ENCODE data around the gene SMPD2.

Gene SMPD2

DNA sequence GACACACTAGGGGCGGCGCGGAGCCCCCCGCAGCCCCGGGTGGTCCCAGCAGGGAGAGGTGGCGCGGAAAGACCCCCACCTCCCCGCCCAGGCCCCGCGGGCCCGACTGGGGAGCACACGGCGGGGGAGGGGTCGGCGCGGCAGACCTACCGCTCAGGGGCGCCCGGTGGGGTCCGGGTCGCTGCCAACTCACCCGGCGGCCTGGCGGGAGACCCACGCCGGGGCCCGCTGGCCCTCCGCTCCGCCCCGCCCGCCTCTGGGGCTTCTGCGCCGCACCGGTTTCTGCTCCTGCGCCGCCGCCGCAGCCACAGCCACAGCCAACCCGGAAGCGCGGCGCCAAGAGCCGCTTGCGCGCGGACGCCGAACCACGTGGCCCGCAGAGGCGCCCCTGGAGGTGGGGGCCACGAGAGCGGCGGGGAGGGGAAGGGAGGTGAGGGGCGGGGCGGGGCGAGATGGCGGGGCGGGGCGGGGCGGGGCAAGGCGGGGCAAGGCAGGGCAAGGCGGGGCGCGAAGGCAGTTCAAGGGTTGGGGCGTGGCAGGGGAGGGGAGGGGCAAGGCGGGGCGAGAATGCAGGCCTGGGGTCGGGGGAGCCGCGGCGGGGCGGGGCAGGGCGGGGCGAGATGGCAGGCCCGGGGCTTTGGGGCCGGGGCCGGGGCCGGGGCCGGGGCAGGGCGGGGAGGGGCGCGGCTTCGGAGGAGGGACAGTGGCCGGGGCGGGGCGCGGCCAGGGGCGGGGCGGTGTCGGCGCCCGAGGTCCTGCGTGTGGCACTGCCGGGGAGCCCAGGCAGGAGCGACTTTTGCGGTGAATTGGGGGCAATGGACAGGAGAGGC is 42.6 kb downstream of the SMPD2 start, which contains the start of gene ZBTB24:
ZBTB24 (minus strand) TSS at position 315 of the 830 bp plus-strand sequence. CDS start 1,193 bp downstream, outside the sequence.
- Histone ChIP-seq H3K4me3 (ENCODE audit: low read length) (peak within 1 kb of the TSS; percentile 48), H3K9ac (ENCODE audit: low read length) (peak within 1 kb of the TSS; percentile 54), H3K36me3 (ENCODE audit: control insufficient read depth, insufficient read depth, low read length) (no peaks in the 10 kb centered on the region), H3K9me3 (ENCODE audit: control insufficient read depth, low read length) (no peaks in the 10 kb centered on the region), H3K27me3 (ENCODE audit: control insufficient read depth, insufficient read depth, low read length) (no peaks in the 10 kb centered on the region), H3K4me1 (ENCODE audit: control insufficient read depth, insufficient read depth, low read length) (peaks cover 32% of the 10 kb centered on the region)

DNA sequence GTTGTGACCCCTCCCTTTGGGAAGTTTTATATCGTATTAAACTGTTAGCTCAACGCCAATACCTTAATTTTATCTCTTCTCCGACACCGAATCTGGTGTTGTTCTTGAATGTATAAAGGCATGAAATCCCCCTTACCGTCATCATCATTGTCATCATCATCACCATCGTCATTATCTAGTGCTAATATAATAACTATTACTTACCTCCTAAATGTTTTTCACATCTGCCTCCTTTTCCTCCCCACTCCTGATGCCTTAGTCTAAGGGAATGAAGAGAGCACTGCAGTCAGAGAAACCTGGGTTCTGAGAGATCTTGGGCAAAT is 43.2 kb downstream of the SMPD2 start:
- no peaks in the 10 kb centered on the region for H3K36me3 ChIP-seq (ENCODE audit: control insufficient read depth, insufficient read depth, low read length)
- H3K27me3 ChIP-seq (ENCODE audit: control insufficient read depth, insufficient read depth, low read length), result no peaks in the 10 kb centered on the region
- no peaks in the 10 kb centered on the region for H3K9me3 ChIP-seq (ENCODE audit: control insufficient read depth, low read length)
- H3K4me3 ChIP-seq (ENCODE audit: low read length), result no peak overlapping the region
- H3K4me1 ChIP-seq (ENCODE audit: control insufficient read depth, insufficient read depth, low read length), result peaks cover 27% of the 10 kb centered on the region
- H3K9ac ChIP-seq (ENCODE audit: low read length), result no peak overlapping the region

DNA sequence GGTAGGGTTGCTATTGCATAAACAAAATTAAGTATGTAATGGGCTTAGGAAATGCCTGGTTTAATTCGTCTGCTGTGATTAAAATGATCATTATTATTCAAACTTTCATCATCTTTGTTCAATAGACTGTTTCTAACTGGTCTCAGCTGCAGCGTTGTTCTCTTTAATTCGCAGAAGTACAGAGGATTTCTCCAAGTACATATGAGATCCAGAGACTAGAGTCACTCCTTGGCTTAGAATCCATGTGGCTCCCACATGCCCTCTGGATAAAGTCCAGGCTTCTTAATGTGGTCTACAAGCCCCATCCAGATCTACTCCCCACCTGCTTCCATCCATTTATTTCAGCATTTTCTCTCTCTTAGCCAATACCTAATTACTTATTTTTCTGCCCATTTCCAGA is 43.6 kb downstream of the SMPD2 start:
- Histone ChIP-seq H3K27me3 (ENCODE audit: control insufficient read depth, insufficient read depth, low read length) (no peaks in the 10 kb centered on the region), H3K4me3 (ENCODE audit: low read length) (no peak overlapping the region), H3K9me3 (ENCODE audit: control insufficient read depth, low read length) (no peaks in the 10 kb centered on the region), H3K4me1 (ENCODE audit: control insufficient read depth, insufficient read depth, low read length) (peaks cover 25% of the 10 kb centered on the region), H3K36me3 (ENCODE audit: control insufficient read depth, insufficient read depth, low read length) (no peaks in the 10 kb centered on the region), H3K9ac (ENCODE audit: low read length) (no peak overlapping the region)

DNA sequence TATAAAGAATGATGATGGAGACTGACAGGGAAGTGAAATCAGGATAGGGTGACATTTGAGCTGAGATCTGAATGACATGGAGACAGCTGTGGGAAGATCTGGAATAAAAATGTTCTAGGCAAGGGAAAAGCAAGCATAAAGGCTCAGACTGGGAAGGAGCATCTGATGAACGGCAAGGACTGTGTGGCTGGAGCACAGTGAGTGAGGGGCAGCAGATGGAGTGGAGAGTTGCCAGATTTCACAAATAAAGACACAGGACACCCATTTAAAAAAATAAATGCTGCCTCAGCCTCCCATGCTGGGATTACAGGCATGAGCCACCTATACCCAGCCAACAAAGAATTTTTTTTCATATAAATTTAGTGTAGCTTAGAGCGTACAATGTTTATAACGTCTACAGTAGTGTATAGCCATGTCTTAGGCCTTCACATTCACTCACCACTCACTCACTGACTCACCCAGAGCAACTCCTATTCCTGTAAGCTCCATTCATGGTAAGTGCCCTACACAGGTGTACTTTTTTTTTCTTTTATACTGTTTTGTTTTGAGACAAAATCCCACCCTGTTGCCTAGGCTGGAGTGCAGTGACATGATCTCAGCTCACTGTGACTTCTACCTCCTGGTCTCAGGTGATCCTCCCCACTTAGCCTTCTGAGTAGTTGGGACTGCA is 44.9 kb downstream of the SMPD2 start:
- Histone ChIP-seq H3K4me1 (ENCODE audit: control insufficient read depth, insufficient read depth, low read length) (peaks cover 19% of the 10 kb centered on the region), H3K9ac (ENCODE audit: low read length) (no peak overlapping the region), H3K36me3 (ENCODE audit: control insufficient read depth, insufficient read depth, low read length) (no peaks in the 10 kb centered on the region), H3K9me3 (ENCODE audit: control insufficient read depth, low read length) (no peaks in the 10 kb centered on the region), H3K4me3 (ENCODE audit: low read length) (no peak overlapping the region), H3K27me3 (ENCODE audit: control insufficient read depth, insufficient read depth, low read length) (no peaks in the 10 kb centered on the region)

DNA sequence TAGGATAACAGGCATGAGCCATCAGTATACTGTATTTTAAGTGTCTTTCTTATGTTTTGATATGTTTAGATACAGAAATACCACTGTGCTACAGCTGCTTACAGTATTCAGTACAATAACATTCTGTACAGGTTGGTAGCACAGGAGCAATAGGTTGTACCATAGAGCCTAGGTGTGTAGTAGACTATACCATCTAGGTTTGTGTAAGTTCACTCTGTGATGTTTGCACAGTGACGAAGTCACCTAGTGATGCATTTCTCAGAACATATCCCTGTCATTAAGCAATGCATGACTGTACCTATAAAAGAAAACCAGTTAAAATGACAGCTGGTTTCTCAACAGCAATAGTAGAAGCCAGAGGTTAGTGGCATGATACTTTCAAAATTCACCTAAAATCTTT is 45.5 kb downstream of the SMPD2 start:
- Histone ChIP-seq H3K4me3 (ENCODE audit: low read length) (no peak overlapping the region), H3K9ac (ENCODE audit: low read length) (no peak overlapping the region), H3K27me3 (ENCODE audit: control insufficient read depth, insufficient read depth, low read length) (no peaks in the 10 kb centered on the region), H3K36me3 (ENCODE audit: control insufficient read depth, insufficient read depth, low read length) (no peaks in the 10 kb centered on the region), H3K4me1 (ENCODE audit: control insufficient read depth, insufficient read depth, low read length) (peaks cover 12% of the 10 kb centered on the region), H3K9me3 (ENCODE audit: control insufficient read depth, low read length) (no peaks in the 10 kb centered on the region)

DNA sequence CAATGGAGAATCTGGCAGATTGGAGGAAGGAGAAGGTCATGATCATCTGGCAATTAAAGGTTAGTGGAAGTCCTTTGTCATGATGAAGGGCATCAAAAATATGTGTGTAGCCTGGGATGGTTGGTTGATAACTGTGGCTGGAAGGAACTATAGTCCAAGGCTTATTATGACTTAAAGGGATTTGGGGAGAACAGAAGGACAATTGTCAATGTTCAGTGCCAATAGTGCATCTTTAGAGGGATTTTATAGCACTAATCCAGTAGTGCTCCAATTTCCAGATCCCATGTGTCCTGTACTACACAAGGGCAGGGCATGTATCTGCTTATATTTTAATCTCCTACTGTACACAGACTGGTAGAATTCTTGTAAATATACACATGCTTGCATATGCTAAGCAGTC is 47.5 kb downstream of the SMPD2 start:
- Histone ChIP-seq H3K9me3 (ENCODE audit: control insufficient read depth, low read length) (no peaks in the 10 kb centered on the region), H3K36me3 (ENCODE audit: control insufficient read depth, insufficient read depth, low read length) (no peaks in the 10 kb centered on the region), H3K27me3 (ENCODE audit: control insufficient read depth, insufficient read depth, low read length) (no peaks in the 10 kb centered on the region), H3K9ac (ENCODE audit: low read length) (no peak overlapping the region), H3K4me3 (ENCODE audit: low read length) (no peak overlapping the region), H3K4me1 (ENCODE audit: control insufficient read depth, insufficient read depth, low read length) (no peaks in the 10 kb centered on the region)

DNA sequence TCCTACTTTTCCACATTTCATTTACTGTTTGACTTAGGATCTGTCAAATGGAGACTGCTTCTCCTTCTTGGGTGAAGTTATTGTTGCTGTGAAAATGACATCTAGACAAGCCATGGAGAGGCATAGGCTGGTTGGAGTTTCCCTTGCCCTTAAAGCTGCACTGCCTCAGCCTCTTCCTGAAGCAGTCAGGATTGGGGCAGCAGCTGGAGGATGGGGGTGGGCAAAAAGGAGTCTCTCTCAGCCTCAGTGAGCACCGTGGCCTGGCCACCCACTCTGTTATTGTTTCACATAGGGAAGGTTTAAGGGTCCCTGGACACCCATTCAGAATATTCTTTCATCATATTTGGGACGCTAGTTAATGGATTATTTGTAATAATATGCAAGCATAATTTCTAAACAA is 50.2 kb downstream of the SMPD2 start:
- H3K9ac ChIP-seq (ENCODE audit: low read length), result no peak overlapping the region
- no peaks in the 10 kb centered on the region for H3K36me3 ChIP-seq (ENCODE audit: control insufficient read depth, insufficient read depth, low read length)
- H3K9me3 ChIP-seq (ENCODE audit: control insufficient read depth, low read length), result no peaks in the 10 kb centered on the region
- H3K4me3 ChIP-seq (ENCODE audit: low read length), result no peak overlapping the region
- no peaks in the 10 kb centered on the region for H3K4me1 ChIP-seq (ENCODE audit: control insufficient read depth, insufficient read depth, low read length)
- no peaks in the 10 kb centered on the region for H3K27me3 ChIP-seq (ENCODE audit: control insufficient read depth, insufficient read depth, low read length)

DNA sequence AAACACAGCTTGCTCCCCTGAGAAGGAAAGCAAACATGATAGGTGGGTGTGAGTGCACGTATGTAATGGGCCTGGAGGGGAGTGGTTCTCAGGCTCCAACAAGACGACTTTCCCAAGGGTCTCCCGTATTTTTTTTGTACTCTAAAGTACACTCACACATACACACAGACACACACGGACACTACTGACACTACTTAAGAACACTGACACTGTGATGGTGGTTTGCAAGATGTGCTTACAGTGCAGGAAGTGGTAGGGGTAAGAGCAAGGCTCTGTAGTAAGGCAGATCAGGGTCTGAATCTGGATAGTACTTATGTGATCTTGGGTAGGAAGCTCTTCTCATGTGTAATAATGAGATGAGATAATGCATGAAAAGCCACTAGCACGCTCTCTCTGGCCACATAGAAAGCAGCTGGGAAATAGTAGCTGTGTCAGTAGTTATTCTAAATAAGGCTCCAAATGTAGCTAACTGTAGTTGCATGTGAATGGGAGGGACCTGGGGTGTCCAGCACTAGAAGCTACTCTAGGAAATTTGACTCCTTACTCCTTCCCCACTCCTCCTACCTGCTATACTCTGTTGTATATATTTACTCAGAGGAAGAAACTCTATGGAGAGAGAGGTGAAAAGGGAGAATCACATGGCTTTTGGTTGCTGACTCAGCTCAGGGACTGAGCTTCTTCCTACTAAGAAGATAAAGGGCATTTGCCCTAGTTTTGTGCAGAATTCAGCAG is 50.8 kb downstream of the SMPD2 start:
- Histone ChIP-seq H3K4me3 (ENCODE audit: low read length) (no peak overlapping the region), H3K9ac (ENCODE audit: low read length) (no peak overlapping the region), H3K9me3 (ENCODE audit: control insufficient read depth, low read length) (no peaks in the 10 kb centered on the region), H3K4me1 (ENCODE audit: control insufficient read depth, insufficient read depth, low read length) (no peaks in the 10 kb centered on the region), H3K27me3 (ENCODE audit: control insufficient read depth, insufficient read depth, low read length) (no peaks in the 10 kb centered on the region), H3K36me3 (ENCODE audit: control insufficient read depth, insufficient read depth, low read length) (no peaks in the 10 kb centered on the region)
